Upper lobe of right lung (tissue), 1 donor: ENCODE data around the gene SLC7A6. TPM values are rescaled to one million over a fixed set of nuclear protein-coding genes. Genes with fewer than 3 reads are reported as not detected.
A peak's percentile ranks its signal among the peaks of the same experiment; 100 is the strongest.

Source experiments
- ATAC-seq: fragments of 200-7000 bp; cut with Tn5 transposase; one replicate; pipeline ENCODE4 v1.9.1; 2020; ENCODE audit warnings: mild to moderate bottlenecking, moderate library complexity
- DNase-seq: peaks from one replicate; pipeline ENCODE4 v3.0.0-alpha.2; 2020
- H3K27ac ChIP-seq: fragments of 200-600 bp; one replicate; pipeline ENCODE4 v1.8.0; 2022
- H3K27me3 ChIP-seq: fragments of 200-600 bp; one replicate; pipeline ENCODE4 v1.8.0; 2022; ENCODE audit warnings: mild to moderate bottlenecking
- H3K36me3 ChIP-seq: fragments of 200-600 bp; one replicate; pipeline ENCODE4 v1.8.0; 2022
- H3K4me1 ChIP-seq: fragments of 200-600 bp; one replicate; pipeline ENCODE4 v1.8.0; 2022
- H3K4me3 ChIP-seq: fragments of 200-600 bp; one replicate; pipeline ENCODE4 v1.8.0; 2022; ENCODE audit warnings: mild to moderate bottlenecking
- H3K9me3 ChIP-seq: fragments of 200-600 bp; one replicate; pipeline ENCODE4 v1.8.0; 2022
- CTCF ChIP-seq: fragments of 200-600 bp; IDR thresholded peaks from one replicate; pipeline ENCODE4 v1.8.0; 2022; ENCODE audit warnings: antibody characterized with exemption
- intact Hi-C: fragments of 100-400 bp; cut with DNase I; formaldehyde crosslinking; loops from one replicate; pipeline ENCODE4 v1.11.0; 2022
- total RNA-seq: library from RNA; stranded (reverse); fragmentation: NEBNext Ultra II Directional; extraction: Animal tissue kit (Norgen Biotek cat#: 25700); gene quantifications from one replicate; pipeline ENCODE4 v1.2.1, GENCODE V29; 2021
- donor health status: DM: no; HTN: yes; CAD: no; lungs with severe emphysema.

SLC7A6 gene
- total RNA-seq, 1 donor from 2014 or later: 61.9 TPM

DNA sequence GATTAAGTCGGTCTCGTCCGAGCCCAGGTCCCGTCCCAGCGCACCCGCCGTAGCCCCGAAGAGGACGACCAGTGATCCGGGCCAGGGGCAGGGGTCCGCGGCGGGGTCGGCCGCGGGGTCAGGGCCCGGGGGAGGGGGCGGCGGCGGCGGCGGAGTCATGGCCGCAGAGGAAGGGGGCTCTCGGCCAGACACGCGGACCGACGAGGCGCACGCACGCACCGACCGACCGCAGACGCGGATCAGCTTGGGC is 28.5 kb upstream of the SLC7A6 start, which contains the start of gene ESRP2:
ESRP2 (minus strand) TSS at position 241 of the 250 bp plus-strand sequence; CDS start at position 159, 82 bp downstream.
- Histone ChIP-seq H3K4me1 (peaks cover 29% of the 10 kb centered on the region), H3K4me3 (peak within 1 kb of the TSS; percentile 71), H3K27ac (peak within 1 kb of the TSS; percentile 93), H3K27me3 (no peaks in the 10 kb centered on the region), H3K36me3 (peaks cover 9% of the 10 kb centered on the region), H3K9me3 (no peaks in the 10 kb centered on the region)
- TF ChIP-seq CTCF: no peak
- DNase-seq (no peak), ATAC-seq (no peak)
- intact Hi-C loops: loop anchor here (10.0 kb wide), 1 partner anchor 151 kb away; the partner anchor contains the start of gene NFATC3

DNA sequence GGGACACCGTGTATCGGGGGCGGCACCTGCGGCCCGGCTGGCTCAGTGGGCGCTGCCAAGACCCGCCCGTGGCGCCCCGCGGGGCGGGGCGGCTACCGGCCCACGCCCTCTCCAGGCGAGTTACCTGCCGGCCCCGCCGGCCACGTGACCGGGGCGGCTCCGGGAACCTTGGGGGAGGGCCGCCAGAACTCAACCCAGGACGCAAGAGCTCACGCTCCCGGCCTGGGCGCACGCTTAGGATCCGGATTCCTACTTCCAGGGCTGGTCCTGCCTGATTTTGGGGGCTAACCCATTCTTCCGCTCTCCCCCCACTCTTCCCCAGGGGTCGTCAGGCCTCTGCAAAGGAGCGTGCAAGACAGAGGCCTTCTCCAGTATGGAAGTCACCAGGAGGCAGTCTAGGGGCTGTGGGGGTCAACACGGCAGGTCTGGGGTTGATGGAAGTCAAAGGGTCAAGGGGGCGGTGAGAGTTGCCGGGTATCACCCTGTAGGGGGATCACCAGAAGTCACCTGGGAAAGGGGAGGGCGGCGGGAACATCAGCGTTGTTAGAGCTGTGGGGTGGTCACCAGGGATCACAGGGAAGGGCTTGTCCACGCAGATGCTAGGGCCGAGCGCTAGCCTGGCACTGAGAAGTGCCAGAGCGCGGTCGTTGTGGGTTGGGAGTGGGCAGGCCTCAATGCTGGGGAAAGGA is 28.0 kb upstream of the SLC7A6 start:
- intact Hi-C loops: loop anchor here (10.0 kb wide), 1 partner anchor 151 kb away; the partner anchor contains the start of gene NFATC3
- peak; percentile 95 for DNase-seq
- H3K4me1 ChIP-seq: peaks cover 29% of the 10 kb centered on the region

DNA sequence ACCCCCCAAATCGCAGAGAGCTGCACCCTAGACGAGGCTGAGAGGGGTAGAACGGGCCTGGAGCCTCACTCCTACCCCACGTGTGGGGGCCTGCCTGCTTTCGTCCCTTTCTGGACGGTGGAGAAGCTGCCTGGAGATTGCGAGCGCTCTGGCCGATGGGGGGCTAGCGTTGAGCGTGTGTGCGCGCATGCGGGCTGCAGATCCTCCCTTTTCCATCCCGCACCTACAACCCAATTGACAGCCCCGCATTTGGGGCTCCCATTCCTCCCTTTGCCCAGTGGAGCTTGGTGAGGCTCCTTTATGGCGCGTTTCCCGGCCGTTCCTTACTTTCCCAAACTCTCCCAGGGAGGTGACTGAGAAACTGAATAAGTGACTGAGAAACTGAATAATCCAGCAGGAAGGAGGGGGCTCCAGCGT is 27.5 kb upstream of the SLC7A6 start:
- H3K4me1 ChIP-seq: peaks cover 29% of the 10 kb centered on the region
- DNase-seq: peak; percentile 69
- no peak for ATAC-seq

More for the DNA sequence above, 28.0 kb upstream of the SLC7A6 start:
- no peak for TF ChIP-seq CTCF
- Histone ChIP-seq H3K9me3 (no peaks in the 10 kb centered on the region), H3K27me3 (no peaks in the 10 kb centered on the region), H3K4me3 (peak overlapping the region; percentile 71), H3K27ac (peak overlapping the region; percentile 93), H3K36me3 (peaks cover 6% of the 10 kb centered on the region)
- ATAC-seq: peak; percentile 61

GRCh38 chr16:68237243-68238028 is 26.9 kb upstream of the SLC7A6 start:
- intact Hi-C loops: loop anchor here (10.0 kb wide), 1 partner anchor 153 kb away; the partner anchor contains the start of gene NFATC3
- no peaks in the 10 kb centered on the region for H3K27me3 ChIP-seq
- no peak for TF ChIP-seq CTCF
- ATAC-seq (peak; percentile 84), DNase-seq (peak; percentile 99)
- peak overlapping the region; percentile 93 for H3K27ac ChIP-seq
- no peaks in the 10 kb centered on the region for H3K9me3 ChIP-seq
- no peaks in the 10 kb centered on the region for H3K36me3 ChIP-seq
- peaks cover 29% of the 10 kb centered on the region for H3K4me1 ChIP-seq
- H3K4me3 ChIP-seq: peak overlapping the region; percentile 71

More for the DNA sequence above, 27.5 kb upstream of the SLC7A6 start:
- no peaks in the 10 kb centered on the region for H3K9me3 ChIP-seq
- intact Hi-C loops: loop anchor here (10.0 kb wide), 1 partner anchor 152 kb away; the partner anchor contains the start of gene NFATC3
- peak overlapping the region; percentile 71 for H3K4me3 ChIP-seq
- TF ChIP-seq CTCF: no peak
- peak overlapping the region; percentile 93 for H3K27ac ChIP-seq
- no peaks in the 10 kb centered on the region for H3K27me3 ChIP-seq
- no peaks in the 10 kb centered on the region for H3K36me3 ChIP-seq

GRCh38 chr16:68238029-68238345 is 26.3 kb upstream of the SLC7A6 start:
- Histone ChIP-seq H3K4me3 (peak overlapping the region; percentile 71), H3K36me3 (no peaks in the 10 kb centered on the region), H3K4me1 (peaks cover 29% of the 10 kb centered on the region), H3K27me3 (no peaks in the 10 kb centered on the region), H3K9me3 (no peaks in the 10 kb centered on the region), H3K27ac (peak overlapping the region; percentile 93)
- intact Hi-C loops: loop anchor here (10.0 kb wide), 1 partner anchor 153 kb away; the partner anchor contains the start of gene NFATC3
- no peak for TF ChIP-seq CTCF
- no peak for ATAC-seq
- DNase-seq: no peak
